ENCODE results near the gene STRN4.
A peak's percentile ranks its signal among the peaks of the same experiment; 100 is the strongest.

STRN4 gene

DNA sequence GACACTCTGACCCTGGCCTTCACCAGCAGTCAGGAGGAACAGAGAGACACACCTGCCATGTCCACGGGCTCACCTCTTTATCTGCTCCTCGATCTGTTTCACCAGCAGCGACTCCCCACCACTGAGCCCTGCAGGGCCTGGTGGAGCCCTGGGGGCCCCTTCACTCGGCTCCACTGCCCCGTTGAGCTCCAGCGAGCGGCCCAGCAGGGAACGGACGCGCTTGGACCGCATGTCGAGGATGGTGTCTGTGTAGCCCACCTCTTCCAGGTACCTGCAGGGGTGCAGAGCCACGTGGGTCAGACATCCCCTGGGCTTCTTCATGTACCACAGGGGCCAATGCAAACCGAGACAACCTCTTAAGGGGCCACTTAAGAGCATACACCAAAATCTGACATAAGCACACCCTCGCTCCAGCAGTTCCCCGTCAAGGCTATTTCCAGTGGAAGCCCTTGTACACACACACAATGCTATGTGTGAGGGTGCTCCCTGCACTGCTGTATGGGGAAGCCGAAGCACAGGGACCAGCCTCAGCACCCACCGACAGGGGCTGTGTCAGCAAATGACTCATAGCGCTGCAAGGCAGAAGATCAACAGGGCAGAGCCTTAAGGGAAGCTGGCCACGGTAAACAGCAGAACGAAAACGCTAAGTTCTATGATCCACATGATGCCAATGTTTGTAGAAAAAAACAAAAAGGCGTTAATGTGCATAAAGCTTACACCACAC is 13.1 kb downstream of the STRN4 start:
- TF ChIP-seq, protein P1, sequence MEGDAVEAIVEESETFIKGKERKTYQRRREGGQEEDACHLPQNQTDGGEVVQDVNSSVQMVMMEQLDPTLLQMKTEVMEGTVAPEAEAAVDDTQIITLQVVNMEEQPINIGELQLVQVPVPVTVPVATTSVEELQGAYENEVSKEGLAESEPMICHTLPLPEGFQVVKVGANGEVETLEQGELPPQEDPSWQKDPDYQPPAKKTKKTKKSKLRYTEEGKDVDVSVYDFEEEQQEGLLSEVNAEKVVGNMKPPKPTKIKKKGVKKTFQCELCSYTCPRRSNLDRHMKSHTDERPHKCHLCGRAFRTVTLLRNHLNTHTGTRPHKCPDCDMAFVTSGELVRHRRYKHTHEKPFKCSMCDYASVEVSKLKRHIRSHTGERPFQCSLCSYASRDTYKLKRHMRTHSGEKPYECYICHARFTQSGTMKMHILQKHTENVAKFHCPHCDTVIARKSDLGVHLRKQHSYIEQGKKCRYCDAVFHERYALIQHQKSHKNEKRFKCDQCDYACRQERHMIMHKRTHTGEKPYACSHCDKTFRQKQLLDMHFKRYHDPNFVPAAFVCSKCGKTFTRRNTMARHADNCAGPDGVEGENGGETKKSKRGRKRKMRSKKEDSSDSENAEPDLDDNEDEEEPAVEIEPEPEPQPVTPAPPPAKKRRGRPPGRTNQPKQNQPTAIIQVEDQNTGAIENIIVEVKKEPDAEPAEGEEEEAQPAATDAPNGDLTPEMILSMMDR (conservative IDR thresholded peaks at IDR 0.05; ENCODE audit: low read depth, low read length) = no peak
- no peak for DNase-seq (ENCODE audit: low read depth)
- no peak overlapping the region for H3K4me3 ChIP-seq (ENCODE audit: low read length)

DNA sequence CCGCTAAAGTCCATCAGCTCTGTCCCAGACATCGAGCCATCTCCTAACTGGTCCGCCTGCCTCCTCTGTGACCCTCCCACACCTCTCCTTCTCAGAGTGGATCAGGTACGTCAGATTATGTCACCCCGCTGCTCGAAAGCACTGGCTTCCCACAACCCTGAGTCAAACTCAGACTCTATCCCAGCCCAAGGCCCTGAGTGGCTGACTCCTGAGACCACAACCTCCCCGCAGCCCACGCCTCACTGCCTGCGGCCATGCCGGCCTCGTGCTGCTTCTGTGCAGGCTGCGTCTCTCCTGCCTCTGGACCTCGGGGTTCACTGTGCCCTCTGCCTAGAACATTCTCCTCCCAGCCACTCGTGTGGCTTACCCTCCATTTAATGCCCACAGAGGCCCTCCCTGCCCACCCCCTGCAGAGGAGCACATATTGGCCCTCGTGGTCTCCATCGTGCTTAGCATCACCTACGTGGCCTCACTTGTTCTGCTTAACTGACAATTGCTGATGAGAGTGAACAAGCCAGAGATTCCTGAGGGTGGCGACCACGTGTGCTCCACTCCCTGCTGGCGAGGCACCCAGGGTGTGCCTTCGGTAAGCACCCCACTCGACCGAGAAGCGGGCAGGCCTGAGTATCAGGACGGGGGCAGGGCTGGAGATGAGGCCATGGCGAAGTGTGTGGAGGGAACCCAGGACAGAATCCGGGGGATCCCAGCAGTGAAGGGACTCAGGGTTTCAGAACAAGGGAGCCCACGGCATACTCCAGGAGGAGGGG is 13.9 kb downstream of the STRN4 start:
- no peak overlapping the region for H3K4me3 ChIP-seq (ENCODE audit: low read length)
- DNase-seq (ENCODE audit: low read depth) = no peak
- TF ChIP-seq, protein P1 (conservative IDR thresholded peaks at IDR 0.05; ENCODE audit: low read depth, low read length) = no peak

DNA sequence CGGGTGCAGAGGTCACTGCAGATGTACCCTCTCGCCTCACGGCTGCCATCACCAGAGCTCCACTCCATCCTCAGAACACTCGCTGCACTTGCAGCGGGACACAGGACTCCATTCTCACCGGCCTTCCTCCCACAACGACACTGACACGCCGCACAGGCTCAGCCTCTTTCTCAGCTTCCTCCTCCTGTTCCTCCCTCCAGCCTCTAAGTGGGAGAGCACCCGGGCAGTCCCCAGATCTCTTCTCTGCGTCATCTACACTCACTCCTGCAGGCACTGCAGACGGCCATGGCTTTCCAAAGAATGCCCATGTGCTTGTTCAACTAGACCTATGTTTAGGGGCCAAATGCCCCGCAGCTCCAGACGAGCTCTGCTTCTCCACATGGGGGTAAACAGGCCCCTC is 14.7 kb downstream of the STRN4 start:
- no peak overlapping the region for H3K4me3 ChIP-seq (ENCODE audit: low read length)
- no peak for DNase-seq (ENCODE audit: low read depth)
- TF ChIP-seq, protein P1 (conservative IDR thresholded peaks at IDR 0.05; ENCODE audit: low read depth, low read length) = no peak

DNA sequence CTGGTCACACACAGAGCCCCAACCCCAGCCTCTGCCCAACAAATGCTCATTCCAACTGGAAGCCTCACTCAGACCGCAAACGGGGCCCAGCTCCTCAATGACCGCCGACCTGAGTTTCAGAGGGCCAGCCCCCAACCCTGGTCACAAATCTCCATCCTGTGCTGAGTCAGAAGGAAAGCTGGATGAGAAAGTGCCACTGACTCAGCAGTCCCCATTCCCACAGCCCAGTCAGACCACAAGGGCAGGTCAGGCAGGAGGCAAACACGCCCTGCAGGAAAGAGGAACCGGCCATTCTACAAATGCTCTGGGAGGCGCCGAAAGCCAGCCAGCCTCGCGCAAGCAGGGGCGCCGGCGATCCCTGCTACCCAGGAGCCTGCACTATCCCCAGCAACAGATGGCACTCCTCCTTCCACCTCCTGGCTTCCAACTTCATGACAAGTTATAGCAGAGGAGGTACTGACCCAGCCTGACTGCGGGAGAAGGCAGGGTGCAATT is 15.2 kb downstream of the STRN4 start:
- TF ChIP-seq, protein P1 (conservative IDR thresholded peaks at IDR 0.05; ENCODE audit: low read depth, low read length) = no peak
- DNase-seq (ENCODE audit: low read depth) = peak; percentile 63
- H3K4me3 ChIP-seq (ENCODE audit: low read length) = no peak overlapping the region

DNA sequence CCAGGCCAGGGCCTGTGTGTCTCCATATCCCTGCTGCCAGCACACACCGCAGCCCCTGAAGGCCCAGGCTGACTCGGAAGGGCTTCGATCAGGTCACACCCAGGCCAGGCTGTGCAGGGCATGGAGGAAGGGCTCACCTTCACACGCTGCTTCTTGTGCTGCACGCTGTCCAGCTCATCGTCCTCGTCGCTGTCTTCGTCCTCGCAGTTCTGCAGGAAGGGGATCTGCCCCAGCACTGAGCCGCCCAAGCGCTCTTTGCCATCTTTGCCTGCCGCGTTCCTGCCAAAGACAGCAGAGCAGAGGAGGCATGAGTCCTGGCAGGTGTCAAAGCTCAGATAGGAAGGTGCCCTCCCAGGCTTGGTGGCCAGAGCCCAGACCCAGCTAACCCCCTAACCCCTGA is 15.7 kb downstream of the STRN4 start:
- TF ChIP-seq, protein P1 (conservative IDR thresholded peaks at IDR 0.05; ENCODE audit: low read depth, low read length) = no peak
- no peak overlapping the region for H3K4me3 ChIP-seq (ENCODE audit: low read length)

DNA sequence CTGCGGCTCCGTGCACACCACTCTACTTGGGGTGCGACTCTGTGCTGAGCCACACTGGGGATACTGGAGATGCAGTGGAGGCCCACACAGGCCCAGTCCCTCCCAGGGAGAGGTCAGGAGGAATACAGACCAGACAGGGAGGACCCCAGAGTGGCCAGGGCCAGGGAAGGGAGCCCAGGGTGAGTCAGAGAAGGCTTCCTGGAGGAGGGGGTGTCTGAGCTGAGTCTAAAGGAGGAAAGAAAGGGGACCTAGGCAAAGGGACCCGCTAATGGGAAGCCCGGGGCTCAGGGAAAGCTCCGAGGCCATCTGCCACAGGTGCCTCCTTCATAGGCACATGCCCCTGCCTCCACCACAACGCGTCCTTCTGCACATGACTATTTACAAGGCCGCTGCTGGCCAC is 16.1 kb downstream of the STRN4 start:
- no peak for DNase-seq (ENCODE audit: low read depth)
- TF ChIP-seq, protein P1 (conservative IDR thresholded peaks at IDR 0.05; ENCODE audit: low read depth, low read length) = no peak
- H3K4me3 ChIP-seq (ENCODE audit: low read length) = no peak overlapping the region

More for the DNA sequence above, 15.7 kb downstream of the STRN4 start:
- no peak for DNase-seq (ENCODE audit: low read depth)
